ENCODE data around the gene KAT2B. TPM values are rescaled to one million over a fixed set of nuclear protein-coding genes. Genes with fewer than 3 reads are reported as not detected.

The KAT2B gene
- total and polyA plus RNA-seq, 4 donors, result 7.5 to 58.5 (median 16.3) TPM

DNA sequence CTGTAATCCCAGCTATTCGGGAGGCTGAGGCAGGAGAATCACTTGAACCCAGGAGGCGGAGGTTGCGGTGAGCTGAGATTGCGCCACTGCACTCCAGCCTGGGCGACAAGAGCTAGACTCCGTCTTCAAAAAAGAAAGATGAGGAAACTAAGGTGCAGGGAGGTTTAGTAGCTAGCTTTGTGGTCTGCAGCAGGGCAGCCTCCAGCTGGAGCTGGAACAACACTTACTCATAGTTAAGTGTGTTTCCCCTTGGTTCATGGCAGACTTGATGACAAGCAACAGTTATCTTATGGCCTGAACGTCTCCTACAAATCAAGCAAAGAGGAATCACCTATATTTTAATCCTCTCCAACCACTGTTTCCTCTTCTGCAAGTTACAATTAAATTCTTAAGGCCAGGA, 12.6 kb downstream of the KAT2B start (continued):
- TF ChIP-seq, protein P1, sequence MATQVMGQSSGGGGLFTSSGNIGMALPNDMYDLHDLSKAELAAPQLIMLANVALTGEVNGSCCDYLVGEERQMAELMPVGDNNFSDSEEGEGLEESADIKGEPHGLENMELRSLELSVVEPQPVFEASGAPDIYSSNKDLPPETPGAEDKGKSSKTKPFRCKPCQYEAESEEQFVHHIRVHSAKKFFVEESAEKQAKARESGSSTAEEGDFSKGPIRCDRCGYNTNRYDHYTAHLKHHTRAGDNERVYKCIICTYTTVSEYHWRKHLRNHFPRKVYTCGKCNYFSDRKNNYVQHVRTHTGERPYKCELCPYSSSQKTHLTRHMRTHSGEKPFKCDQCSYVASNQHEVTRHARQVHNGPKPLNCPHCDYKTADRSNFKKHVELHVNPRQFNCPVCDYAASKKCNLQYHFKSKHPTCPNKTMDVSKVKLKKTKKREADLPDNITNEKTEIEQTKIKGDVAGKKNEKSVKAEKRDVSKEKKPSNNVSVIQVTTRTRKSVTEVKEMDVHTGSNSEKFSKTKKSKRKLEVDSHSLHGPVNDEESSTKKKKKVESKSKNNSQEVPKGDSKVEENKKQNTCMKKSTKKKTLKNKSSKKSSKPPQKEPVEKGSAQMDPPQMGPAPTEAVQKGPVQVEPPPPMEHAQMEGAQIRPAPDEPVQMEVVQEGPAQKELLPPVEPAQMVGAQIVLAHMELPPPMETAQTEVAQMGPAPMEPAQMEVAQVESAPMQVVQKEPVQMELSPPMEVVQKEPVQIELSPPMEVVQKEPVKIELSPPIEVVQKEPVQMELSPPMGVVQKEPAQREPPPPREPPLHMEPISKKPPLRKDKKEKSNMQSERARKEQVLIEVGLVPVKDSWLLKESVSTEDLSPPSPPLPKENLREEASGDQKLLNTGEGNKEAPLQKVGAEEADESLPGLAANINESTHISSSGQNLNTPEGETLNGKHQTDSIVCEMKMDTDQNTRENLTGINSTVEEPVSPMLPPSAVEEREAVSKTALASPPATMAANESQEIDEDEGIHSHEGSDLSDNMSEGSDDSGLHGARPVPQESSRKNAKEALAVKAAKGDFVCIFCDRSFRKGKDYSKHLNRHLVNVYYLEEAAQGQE (IDR thresholded peaks at IDR 0.05), result no peak
- TF ChIP-seq CTCF (IDR thresholded peaks at IDR 0.05; ENCODE audit: low read depth, low read length, missing input control) (no peak), FOXA2 (IDR thresholded peaks at IDR 0.05) (no peak)
- TF ChIP-seq, protein P2, sequence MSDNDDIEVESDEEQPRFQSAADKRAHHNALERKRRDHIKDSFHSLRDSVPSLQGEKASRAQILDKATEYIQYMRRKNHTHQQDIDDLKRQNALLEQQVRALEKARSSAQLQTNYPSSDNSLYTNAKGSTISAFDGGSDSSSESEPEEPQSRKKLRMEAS (IDR thresholded peaks at IDR 0.05), result no peak

GRCh38 chr3:20054549-20054987, 14.3 kb downstream of the KAT2B start:
- Histone ChIP-seq H3K27ac (ENCODE audit: low read depth in 1 of 2, low read length in 2 of 2) (peak overlapping the region; percentile 60 to 80), H3K9ac (ENCODE audit: low read depth in 1 of 2, low read length in 2 of 2) (no peak overlapping the region), H3K4me3 (ENCODE audit: low read depth in 1 of 3, low read length in 3 of 3) (no peak overlapping the region), H3K4me1 (ENCODE audit: control insufficient read depth in 4 of 4, insufficient read depth in 4 of 4, low read length in 3 of 4) (peaks cover 8 to 26% (median 18%) of the 10 kb centered on the region in 4 donors), H3K9me3 (ENCODE audit: control insufficient read depth in 4 of 4, low read length in 3 of 4) (no peaks in the 10 kb centered on the region), H3K27me3 (ENCODE audit: control insufficient read depth in 4 of 4, insufficient read depth in 4 of 4, low read length in 3 of 4) (no peaks in the 10 kb centered on the region), H3K36me3 (ENCODE audit: control insufficient read depth in 4 of 4, insufficient read depth in 3 of 4, low read depth in 1 of 4, low read length in 3 of 4) (no peaks in the 10 kb centered on the region)
- TF ChIP-seq, protein P2 (IDR thresholded peaks at IDR 0.05), result peak; percentile 47
- TF ChIP-seq RXRA (IDR thresholded peaks at IDR 0.05), result peak; percentile 69 to 88
- peak; percentile 58 for TF ChIP-seq NR2F2 (IDR thresholded peaks at IDR 0.05)
- TF ChIP-seq, protein P1 (IDR thresholded peaks at IDR 0.05), result no peak
- TF ChIP-seq JUND (IDR thresholded peaks at IDR 0.05), result peak; percentile 99
- TF ChIP-seq YY1 (IDR thresholded peaks at IDR 0.05), result peak; percentile 76
- TF ChIP-seq, protein P3, sequence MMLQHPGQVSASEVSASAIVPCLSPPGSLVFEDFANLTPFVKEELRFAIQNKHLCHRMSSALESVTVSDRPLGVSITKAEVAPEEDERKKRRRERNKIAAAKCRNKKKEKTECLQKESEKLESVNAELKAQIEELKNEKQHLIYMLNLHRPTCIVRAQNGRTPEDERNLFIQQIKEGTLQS (IDR thresholded peaks at IDR 0.05), result peak; percentile 97
- peak in 1 of 2 donors; percentile 10 for TF ChIP-seq EGR1 (IDR thresholded peaks at IDR 0.05; ENCODE audit: low read depth in 2 of 2)
- no peak for TF ChIP-seq TAF1 (conservative IDR thresholded peaks at IDR 0.05)
- TF ChIP-seq HNF4A (conservative IDR thresholded peaks at IDR 0.05), result peak; percentile 74 to 83
- peak; percentile 32 to 57 for TF ChIP-seq RAD21 (IDR thresholded peaks at IDR 0.05)
- TF ChIP-seq FOXA1 (IDR thresholded peaks at IDR 0.05), result peak; percentile 34
- TF ChIP-seq SP1 (IDR thresholded peaks at IDR 0.05), result peak; percentile 68
- TF ChIP-seq FOXA2 (IDR thresholded peaks at IDR 0.05), result no peak
- peak; percentile 16 for TF ChIP-seq HNF4G (IDR thresholded peaks at IDR 0.05)
- TF ChIP-seq, protein P4, sequence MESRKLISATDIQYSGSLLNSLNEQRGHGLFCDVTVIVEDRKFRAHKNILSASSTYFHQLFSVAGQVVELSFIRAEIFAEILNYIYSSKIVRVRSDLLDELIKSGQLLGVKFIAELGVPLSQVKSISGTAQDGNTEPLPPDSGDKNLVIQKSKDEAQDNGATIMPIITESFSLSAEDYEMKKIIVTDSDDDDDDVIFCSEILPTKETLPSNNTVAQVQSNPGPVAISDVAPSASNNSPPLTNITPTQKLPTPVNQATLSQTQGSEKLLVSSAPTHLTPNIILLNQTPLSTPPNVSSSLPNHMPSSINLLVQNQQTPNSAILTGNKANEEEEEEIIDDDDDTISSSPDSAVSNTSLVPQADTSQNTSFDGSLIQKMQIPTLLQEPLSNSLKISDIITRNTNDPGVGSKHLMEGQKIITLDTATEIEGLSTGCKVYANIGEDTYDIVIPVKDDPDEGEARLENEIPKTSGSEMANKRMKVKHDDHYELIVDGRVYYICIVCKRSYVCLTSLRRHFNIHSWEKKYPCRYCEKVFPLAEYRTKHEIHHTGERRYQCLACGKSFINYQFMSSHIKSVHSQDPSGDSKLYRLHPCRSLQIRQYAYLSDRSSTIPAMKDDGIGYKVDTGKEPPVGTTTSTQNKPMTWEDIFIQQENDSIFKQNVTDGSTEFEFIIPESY (IDR thresholded peaks at IDR 0.05), result peak; percentile 14
- TF ChIP-seq CTCF (IDR thresholded peaks at IDR 0.05; ENCODE audit: low read depth, low read length, missing input control), result no peak
- TF ChIP-seq GABPA (IDR thresholded peaks at IDR 0.05 in 1 of 2, conservative IDR thresholded peaks at IDR 0.05 in 1 of 2), result no peak
- DNase-seq (ENCODE audit: low spot score), result no peak
- WGBS, result 20% methylated on average over 4 of the region's 4 CpGs
